Hematopoietic multipotent progenitor cell treated with erythropoietin and hydrocortisone succinate and interleukin-3 and kit ligand, for 17 days (in vitro differentiated cells): ENCODE data around the gene PCDHGA1.

ENCODE experiments used
- DNase-seq: peaks from one replicate; pipeline ENCODE4 v3.0.0-alpha.2; 2015; ENCODE audit warnings: low spot score

The PCDHGA1 gene

DNA sequence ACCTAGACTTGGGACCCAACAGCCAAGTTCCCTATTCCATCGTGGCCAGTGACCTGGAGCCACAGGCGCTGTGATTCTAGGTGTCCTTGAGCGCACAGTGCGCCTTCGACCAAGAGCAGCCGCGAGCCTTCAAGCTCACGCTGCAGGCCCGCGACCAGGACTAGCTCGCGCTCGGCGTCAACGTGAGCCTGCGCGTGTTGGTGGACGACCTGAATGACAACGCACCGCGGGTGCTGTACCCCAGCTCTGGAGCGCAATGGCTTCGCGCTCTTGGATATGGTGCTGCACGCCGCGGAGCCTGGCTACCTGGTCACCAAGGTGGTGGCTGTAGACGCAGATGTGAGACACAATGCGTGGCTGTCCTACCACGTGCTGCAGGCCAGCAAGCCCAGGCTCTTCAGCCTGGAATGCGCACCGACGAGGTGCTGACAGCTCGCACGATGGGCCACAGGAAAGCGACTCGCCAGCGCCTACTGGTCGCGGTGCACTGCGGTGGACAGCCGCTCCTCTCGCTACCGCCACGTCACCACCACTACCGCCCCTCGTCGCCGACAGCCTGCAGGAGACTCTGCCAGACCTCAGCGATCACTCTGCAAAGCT, 111.4 kb downstream of the PCDHGA1 start:
- no peak for DNase-seq

- DNase-seq, result no peak
Observed at GRCh38 chr5:141465351-141465750, 135.0 kb downstream of the PCDHGA1 start.

DNA sequence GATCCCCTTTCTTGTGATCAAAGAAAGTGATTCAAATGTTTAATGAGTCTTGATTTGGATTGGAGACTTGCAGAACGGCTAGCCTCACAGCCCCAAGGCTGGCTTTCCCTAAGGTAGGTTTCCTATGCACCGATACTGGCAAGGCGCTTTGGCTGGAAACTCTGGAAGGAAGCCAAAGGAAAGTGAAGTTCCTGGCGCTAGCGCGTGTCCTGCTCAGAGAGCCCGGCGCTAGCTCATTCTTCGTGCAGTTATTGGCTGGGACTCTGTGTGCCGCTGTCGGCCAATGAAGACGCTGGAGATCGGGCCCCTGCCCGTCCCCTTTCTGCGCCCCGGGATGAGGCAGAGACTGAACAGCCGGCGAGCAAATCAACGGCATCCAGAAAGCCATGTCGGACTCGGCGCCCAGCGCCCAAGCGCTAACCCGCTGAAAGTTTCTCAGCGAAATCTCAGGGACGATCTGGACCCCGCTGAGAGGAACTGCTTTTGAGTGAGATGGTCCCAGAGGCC, 145.4 kb downstream of the PCDHGA1 start, which contains the start of gene PCDHGC3:
PCDHGC3 (plus strand) TSS at position 342 of the 507 bp plus-strand sequence; CDS start at position 493, 151 bp downstream.
- DNase-seq, result no peak

DNA sequence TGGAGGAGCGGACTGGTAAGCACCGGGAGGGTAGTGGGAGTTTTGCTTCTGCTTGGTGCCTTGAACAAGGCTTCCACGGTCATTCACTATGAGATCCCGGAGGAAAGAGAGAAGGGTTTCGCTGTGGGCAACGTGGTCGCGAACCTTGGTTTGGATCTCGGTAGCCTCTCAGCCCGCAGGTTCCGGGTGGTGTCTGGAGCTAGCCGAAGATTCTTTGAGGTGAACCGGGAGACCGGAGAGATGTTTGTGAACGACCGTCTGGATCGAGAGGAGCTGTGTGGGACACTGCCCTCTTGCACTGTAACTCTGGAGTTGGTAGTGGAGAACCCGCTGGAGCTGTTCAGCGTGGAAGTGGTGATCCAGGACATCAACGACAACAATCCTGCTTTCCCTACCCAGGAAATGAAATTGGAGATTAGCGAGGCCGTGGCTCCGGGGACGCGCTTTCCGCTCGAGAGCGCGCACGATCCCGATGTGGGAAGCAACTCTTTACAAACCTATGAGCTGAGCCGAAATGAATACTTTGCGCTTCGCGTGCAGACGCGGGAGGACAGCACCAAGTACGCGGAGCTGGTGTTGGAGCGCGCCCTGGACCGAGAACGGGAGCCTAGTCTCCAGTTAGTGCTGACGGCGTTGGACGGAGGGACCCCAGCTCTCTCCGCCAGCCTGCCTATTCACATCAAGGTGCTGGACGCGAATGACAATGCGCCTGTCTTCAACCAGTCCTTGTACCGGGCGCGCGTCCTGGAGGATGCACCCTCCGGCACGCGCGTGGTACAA, 146.0 kb downstream of the PCDHGA1 start:
- no peak for DNase-seq

GRCh38 chr5:141477044-141477575, 146.8 kb downstream of the PCDHGA1 start:
- DNase-seq, result no peak

- no peak for DNase-seq
Observed at GRCh38 chr5:141477815-141478214, 147.5 kb downstream of the PCDHGA1 start.

- DNase-seq, result no peak
Observed at GRCh38 chr5:141478321-141478945, 148.1 kb downstream of the PCDHGA1 start.

DNA sequence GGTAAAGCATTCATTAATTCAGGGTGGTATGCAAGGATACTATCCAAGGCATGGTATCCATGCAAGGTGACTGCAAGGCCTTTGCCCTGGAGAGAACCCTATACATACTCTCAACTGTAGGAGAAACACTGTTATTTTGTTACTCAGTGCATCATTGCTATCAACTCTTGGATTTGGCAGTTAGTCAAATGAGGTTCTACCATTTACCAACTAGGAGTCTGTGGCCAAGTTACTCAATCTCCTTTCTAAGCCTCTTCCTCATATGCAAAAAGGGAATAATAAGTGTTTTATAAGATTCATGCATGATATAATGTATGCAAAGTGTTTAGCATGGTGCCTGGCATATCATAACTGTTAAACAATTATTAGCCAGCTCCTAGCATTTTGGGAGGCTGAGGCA, 149.5 kb downstream of the PCDHGA1 start:
- DNase-seq, result no peak

GRCh38 chr5:141483902-141484301, 153.6 kb downstream of the PCDHGA1 start:
- DNase-seq, result no peak

DNA sequence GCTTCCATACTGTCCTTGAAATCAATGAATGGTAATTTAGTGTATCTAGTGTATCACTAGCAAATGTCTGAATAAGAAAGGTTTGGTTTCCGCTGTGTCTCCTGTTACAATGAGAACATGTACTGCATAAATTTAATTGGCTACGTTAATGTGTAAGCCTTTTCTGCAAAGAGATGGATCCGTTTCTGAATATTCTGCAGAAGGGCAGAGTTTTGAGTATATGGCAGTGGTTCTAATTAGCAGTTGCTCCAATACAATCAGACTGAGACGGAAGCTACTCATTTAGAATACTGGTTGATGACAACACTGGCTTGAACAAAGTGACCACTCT, 154.0 kb downstream of the PCDHGA1 start:
- no peak for DNase-seq

GRCh38 chr5:141484641-141485311, 154.5 kb downstream of the PCDHGA1 start, which contains the start of gene PCDHGC4:
Gene PCDHGC4 (plus strand): TSS chr5:141485030. CDS start chr5:141485174, 144 bp downstream.
- no peak for DNase-seq

GRCh38 chr5:141485321-141486055, 155.2 kb downstream of the PCDHGA1 start:
- DNase-seq, result no peak

- DNase-seq, result no peak
Observed at GRCh38 chr5:141486091-141486490, 155.8 kb downstream of the PCDHGA1 start.

GRCh38 chr5:141487131-141487530, 156.8 kb downstream of the PCDHGA1 start:
- DNase-seq, result no peak

DNA sequence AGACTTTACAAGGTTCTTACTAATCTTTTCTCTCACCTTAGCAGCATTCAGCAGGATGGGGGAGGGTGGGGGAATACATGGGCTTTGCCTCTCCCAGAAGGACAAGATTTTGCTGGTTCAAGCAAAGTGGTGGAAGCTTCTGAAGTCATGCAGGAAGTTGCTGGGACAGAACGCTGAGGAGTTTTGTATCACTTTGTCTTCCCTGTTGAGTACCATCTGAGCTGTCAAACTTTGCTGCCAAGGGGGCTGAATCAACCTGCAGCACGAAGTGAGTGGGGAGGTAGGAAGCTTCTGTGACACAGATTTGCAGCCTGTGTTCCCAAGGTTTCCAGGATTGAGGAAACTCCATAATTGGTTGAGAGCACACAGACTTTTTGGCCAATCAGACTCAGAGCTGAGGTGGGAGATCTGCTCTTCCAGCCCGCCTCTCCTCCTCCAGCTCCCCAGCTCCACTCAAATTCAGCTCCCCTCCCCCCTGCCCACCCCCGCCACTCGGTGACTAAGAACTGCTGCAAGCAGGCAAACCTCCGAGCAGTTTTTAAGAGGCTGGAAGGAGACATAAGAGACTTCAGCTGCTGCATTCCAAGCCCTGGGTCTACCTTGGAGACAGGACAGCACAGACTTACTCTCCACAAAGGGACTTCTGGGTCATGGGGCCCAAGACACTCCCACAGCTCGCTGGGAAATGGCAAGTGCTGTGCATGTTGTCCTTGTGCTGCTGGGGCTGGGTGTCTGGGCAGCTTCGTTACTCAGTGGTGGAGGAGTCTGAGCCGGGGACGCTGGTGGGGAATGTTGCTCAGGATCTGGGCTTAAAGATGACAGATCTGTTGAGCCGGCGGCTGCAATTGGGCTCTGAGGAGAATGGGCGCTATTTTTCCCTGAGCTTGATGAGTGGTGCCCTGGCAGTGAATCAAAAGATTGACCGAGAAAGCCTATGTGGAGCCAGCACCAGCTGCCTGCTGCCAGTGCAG, 158.6 kb downstream of the PCDHGA1 start, which contains the start of gene PCDHGC5:
PCDHGC5 (plus strand) TSS at position 491 of the 971 bp plus-strand sequence; CDS start at position 651, 160 bp downstream.
- no peak for DNase-seq

- no peak for DNase-seq
Observed at GRCh38 chr5:141489841-141490240, 159.5 kb downstream of the PCDHGA1 start.

- DNase-seq, result no peak
Observed at GRCh38 chr5:141490271-141490670, 160.0 kb downstream of the PCDHGA1 start.

DNA sequence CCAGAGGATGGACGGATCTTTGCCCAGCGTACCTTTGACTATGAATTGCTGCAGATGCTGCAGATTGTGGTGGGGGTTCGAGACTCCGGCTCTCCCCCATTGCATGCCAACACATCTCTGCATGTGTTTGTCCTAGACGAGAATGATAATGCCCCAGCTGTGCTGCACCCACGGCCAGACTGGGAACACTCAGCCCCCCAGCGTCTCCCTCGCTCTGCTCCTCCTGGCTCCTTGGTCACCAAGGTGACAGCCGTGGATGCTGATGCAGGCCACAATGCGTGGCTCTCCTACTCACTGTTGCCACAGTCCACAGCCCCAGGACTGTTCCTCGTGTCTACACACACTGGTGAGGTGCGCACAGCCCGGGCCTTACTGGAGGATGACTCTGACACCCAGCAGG, 160.5 kb downstream of the PCDHGA1 start:
- DNase-seq, result no peak

DNA sequence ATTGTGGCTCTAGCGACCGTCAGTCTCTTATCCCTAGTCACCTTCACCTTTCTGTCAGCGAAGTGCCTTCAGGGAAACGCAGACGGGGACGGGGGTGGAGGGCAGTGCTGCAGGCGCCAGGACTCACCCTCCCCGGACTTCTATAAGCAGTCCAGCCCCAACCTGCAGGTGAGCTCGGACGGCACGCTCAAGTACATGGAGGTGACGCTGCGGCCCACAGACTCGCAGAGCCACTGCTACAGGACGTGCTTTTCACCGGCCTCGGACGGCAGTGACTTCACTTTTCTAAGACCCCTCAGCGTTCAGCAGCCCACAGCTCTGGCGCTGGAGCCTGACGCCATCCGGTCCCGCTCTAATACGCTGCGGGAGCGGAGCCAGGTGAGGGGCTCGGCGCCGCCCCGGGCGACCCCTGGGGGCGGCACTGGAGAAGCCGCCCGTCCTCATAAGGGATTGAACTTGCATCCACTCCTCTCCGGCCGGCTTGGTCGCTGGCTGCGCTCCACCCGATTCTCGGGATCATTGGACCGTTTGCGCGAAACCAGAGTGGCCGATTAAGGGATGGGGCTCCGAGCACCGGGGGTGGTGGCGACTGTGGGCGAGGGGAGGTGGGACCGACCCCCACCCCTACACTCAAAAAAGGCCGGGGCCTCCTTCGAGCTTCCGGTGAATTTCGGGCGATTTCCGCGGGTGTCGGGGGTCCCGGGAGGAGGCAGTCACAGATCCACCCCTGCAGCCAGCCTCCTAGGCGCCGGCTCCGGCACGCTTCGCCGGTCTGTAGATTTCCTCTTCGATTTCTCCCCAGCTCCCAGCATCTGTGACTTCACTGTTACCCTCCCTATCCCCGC, 161.2 kb downstream of the PCDHGA1 start:
- no peak for DNase-seq
